Mucosa of rectum (tissue), 2 donors: Measurements from ENCODE around the gene SELENON.
A peak's percentile ranks its signal among the peaks of the same experiment; 100 is the strongest.

Experiments used
- H3K27ac ChIP-seq, 2 donors: one replicate each; pipeline ENCODE4 v1.7.0; 2013; ENCODE audit warnings: inconsistent platforms in 2 of 2, low read depth in 2 of 2, low read length in 2 of 2
- H3K27me3 ChIP-seq, 2 donors: one replicate each; pipeline ENCODE4 v1.7.0; 2013; ENCODE audit warnings: low read length in 2 of 2; ENCODE audit not compliant: control insufficient read depth in 2 of 2, insufficient read depth in 2 of 2
- H3K36me3 ChIP-seq, 2 donors: one replicate each; pipeline ENCODE4 v1.7.0; 2013; ENCODE audit warnings: low read length in 2 of 2; ENCODE audit not compliant: control insufficient read depth in 2 of 2, insufficient read depth in 2 of 2
- H3K4me1 ChIP-seq, 2 donors: one replicate each; pipeline ENCODE4 v1.7.0; 2013; ENCODE audit warnings: low read length in 2 of 2, mild to moderate bottlenecking in 1 of 2; ENCODE audit not compliant: control insufficient read depth in 2 of 2, insufficient read depth in 2 of 2
- H3K4me3 ChIP-seq, 2 donors: one replicate each; pipeline ENCODE4 v1.7.0; 2013; ENCODE audit warnings: low read length in 2 of 2
- H3K9ac ChIP-seq, 2 donors: one replicate each; pipeline ENCODE4 v1.7.0; 2013; ENCODE audit warnings: low read length in 2 of 2, low read depth in 1 of 2, mild to moderate bottlenecking in 1 of 2
- H3K9me3 ChIP-seq, 2 donors: one replicate each; pipeline ENCODE4 v1.7.0; 2013; ENCODE audit warnings: low read length in 2 of 2; ENCODE audit not compliant: control insufficient read depth in 2 of 2
- donor health status: healthy.
- donor health status: Normal muscosa, but diverticular disease.

The SELENON gene

GRCh38 chr1:25799935-25800702, at the start of gene SELENON:
Gene SELENON (plus strand): TSS chr1:25800193. CDS start chr1:25800231, 38 bp downstream.
- peaks cover 0 to 2% of the 10 kb centered on the region in 2 donors for H3K27me3 ChIP-seq
- peak within 1 kb of the TSS; percentile 65 to 68 for H3K9ac ChIP-seq
- peaks cover 11 to 16% of the 10 kb centered on the region in 2 donors for H3K4me1 ChIP-seq
- peak within 1 kb of the TSS; percentile 38 to 43 for H3K27ac ChIP-seq
- H3K4me3 ChIP-seq: peak within 1 kb of the TSS; percentile 66 to 77
- peaks cover 0 to under 1% of the 10 kb centered on the region in 2 donors for H3K36me3 ChIP-seq
- no peaks in the 10 kb centered on the region for H3K9me3 ChIP-seq

GRCh38 chr1:25750923-25751605, 48.9 kb upstream of the SELENON start:
- Histone ChIP-seq H3K27ac (no peak overlapping the region), H3K36me3 (no peaks in the 10 kb centered on the region), H3K9ac (no peak overlapping the region), H3K9me3 (no peaks in the 10 kb centered on the region), H3K27me3 (peaks cover 0 to 4% of the 10 kb centered on the region in 2 donors), H3K4me3 (no peak overlapping the region), H3K4me1 (no peaks in the 10 kb centered on the region)

GRCh38 chr1:25754470-25755181, 45.4 kb upstream of the SELENON start:
- H3K9ac ChIP-seq: no peak overlapping the region
- H3K27ac ChIP-seq: no peak overlapping the region
- no peak overlapping the region for H3K4me3 ChIP-seq
- H3K9me3 ChIP-seq: no peaks in the 10 kb centered on the region
- no peaks in the 10 kb centered on the region for H3K4me1 ChIP-seq
- peaks cover 0 to 8% of the 10 kb centered on the region in 2 donors for H3K27me3 ChIP-seq
- H3K36me3 ChIP-seq: no peaks in the 10 kb centered on the region

- Histone ChIP-seq H3K4me1 (no peaks in the 10 kb centered on the region), H3K27me3 (peaks cover 0 to 8% of the 10 kb centered on the region in 2 donors), H3K36me3 (no peaks in the 10 kb centered on the region), H3K9me3 (no peaks in the 10 kb centered on the region), H3K27ac (no peak overlapping the region), H3K9ac (no peak overlapping the region), H3K4me3 (no peak overlapping the region)
These were observed 44.4 kb upstream of the SELENON start for GRCh38 chr1:25755475-25756125.

- H3K4me1 ChIP-seq: no peaks in the 10 kb centered on the region
- H3K27ac ChIP-seq: no peak overlapping the region
- no peak overlapping the region for H3K4me3 ChIP-seq
- no peaks in the 10 kb centered on the region for H3K36me3 ChIP-seq
- peaks cover 0 to 8% of the 10 kb centered on the region in 2 donors for H3K27me3 ChIP-seq
- H3K9ac ChIP-seq: no peak overlapping the region
- no peaks in the 10 kb centered on the region for H3K9me3 ChIP-seq
These were observed 43.8 kb upstream of the SELENON start for GRCh38 chr1:25756215-25756614.

GRCh38 chr1:25757151-25757845, 42.7 kb upstream of the SELENON start:
- no peaks in the 10 kb centered on the region for H3K36me3 ChIP-seq
- H3K27me3 ChIP-seq: peaks cover 0 to 8% of the 10 kb centered on the region in 2 donors
- H3K4me1 ChIP-seq: no peaks in the 10 kb centered on the region
- no peak overlapping the region for H3K9ac ChIP-seq
- no peak overlapping the region for H3K27ac ChIP-seq
- H3K4me3 ChIP-seq: no peak overlapping the region
- no peaks in the 10 kb centered on the region for H3K9me3 ChIP-seq

- H3K4me3 ChIP-seq: no peak overlapping the region
- no peaks in the 10 kb centered on the region for H3K36me3 ChIP-seq
- H3K9ac ChIP-seq: no peak overlapping the region
- H3K27ac ChIP-seq: no peak overlapping the region
- peaks cover 0 to 8% of the 10 kb centered on the region in 2 donors for H3K27me3 ChIP-seq
- H3K9me3 ChIP-seq: no peaks in the 10 kb centered on the region
- no peaks in the 10 kb centered on the region for H3K4me1 ChIP-seq
These were observed 42.2 kb upstream of the SELENON start for GRCh38 chr1:25757846-25758185.

- Histone ChIP-seq H3K27ac (no peak overlapping the region), H3K4me3 (no peak overlapping the region), H3K4me1 (no peaks in the 10 kb centered on the region), H3K27me3 (peaks cover 0 to 8% of the 10 kb centered on the region in 2 donors), H3K9me3 (no peaks in the 10 kb centered on the region), H3K9ac (no peak overlapping the region), H3K36me3 (no peaks in the 10 kb centered on the region)
These were observed 41.4 kb upstream of the SELENON start for GRCh38 chr1:25758466-25759070.

- H3K9me3 ChIP-seq: no peaks in the 10 kb centered on the region
- peaks cover 0 to 8% of the 10 kb centered on the region in 2 donors for H3K27me3 ChIP-seq
- H3K9ac ChIP-seq: no peak overlapping the region
- no peak overlapping the region for H3K4me3 ChIP-seq
- H3K27ac ChIP-seq: no peak overlapping the region
- H3K36me3 ChIP-seq: no peaks in the 10 kb centered on the region
- H3K4me1 ChIP-seq: no peaks in the 10 kb centered on the region
These were observed 39.8 kb upstream of the SELENON start for GRCh38 chr1:25760122-25760719.
